Upper lobe of left lung (tissue), 4 donors: ENCODE data around the gene KIAA1755.

Experiments used
- CTCF ChIP-seq, 6 experiments: fragments of 450-650 bp in 4 of 6; fragments of 200-600 bp in 2 of 6; sonication (generic) in 2 of 6; IDR thresholded peaks; one replicate each; pipeline ENCODE4 v1.5.1; 2016 to 2019; ENCODE audit warnings: antibody characterized with exemption in 6 of 6
- EP300 ChIP-seq, 4 donors: sonication (generic); formaldehyde crosslinking; IDR thresholded peaks; one replicate each; pipeline ENCODE4 v1.5.1; 2017; ENCODE audit warnings: antibody characterized with exemption in 4 of 4, control low read depth in 2 of 4
- POLR2A ChIP-seq, 4 donors: fragments of 450-650 bp; IDR thresholded peaks; one replicate each; pipeline ENCODE4 v1.5.1; 2016 to 2017; ENCODE audit warnings: antibody characterized with exemption in 4 of 4, mild to moderate bottlenecking in 2 of 4
- POLR2AphosphoS5 ChIP-seq, 2 donors: sonication (generic); formaldehyde crosslinking; IDR thresholded peaks; one replicate each; pipeline ENCODE4 v1.5.1; 2017; ENCODE audit warnings: antibody characterized with exemption in 2 of 2

- no peak for TF ChIP-seq CTCF (IDR thresholded peaks at IDR 0.05)
- no peak for TF ChIP-seq POLR2A (IDR thresholded peaks at IDR 0.05)
- no peak for TF ChIP-seq EP300 (IDR thresholded peaks at IDR 0.05)
- no peak for TF ChIP-seq POLR2AphosphoS5 (IDR thresholded peaks at IDR 0.05)
Observed at GRCh38 chr20:38260378-38261053, at the start of gene KIAA1755.
